NT2/D1 (cell line): ENCODE data around the gene APOA1.

Experiments used
- DNase-seq: peaks from one replicate; pipeline ENCODE4 v3.0.0-alpha.2; 2011; ENCODE audit warnings: low read depth, low spot score
- H3K27me3 ChIP-seq: 2 replicates; pipeline ENCODE4 v1.6.0; 2011; ENCODE audit warnings: mild to moderate bottlenecking; ENCODE audit not compliant: insufficient read length, insufficient read depth
- H3K36me3 ChIP-seq: 2 replicates; pipeline ENCODE4 v1.6.1; 2011; ENCODE audit warnings: mild to moderate bottlenecking, low read length, mixed read lengths; ENCODE audit not compliant: insufficient read depth, insufficient read length
- H3K4me1 ChIP-seq: 2 replicates; pipeline ENCODE4 v1.5.1; 2011; ENCODE audit not compliant: insufficient read depth, insufficient read length
- H3K4me3 ChIP-seq: 2 replicates; pipeline ENCODE4 v1.5.1; 2011; ENCODE audit warnings: low read depth; ENCODE audit not compliant: insufficient read length
- H3K9ac ChIP-seq: 2 replicates; pipeline ENCODE4 v1.6.0; 2011; ENCODE audit warnings: low read depth; ENCODE audit not compliant: insufficient read length
- H3K9me3 ChIP-seq: 2 replicates; pipeline ENCODE4 v1.5.1; 2011; ENCODE audit warnings: mild to moderate bottlenecking, low read length; ENCODE audit not compliant: insufficient read depth
- SUZ12 ChIP-seq: IDR thresholded peaks from 2 replicates; pipeline ENCODE4 v1.6.1; 2011; ENCODE audit not compliant: insufficient read length, insufficient read depth; ENCODE audit errors: extremely low read depth
- YY1 ChIP-seq: IDR thresholded peaks from 2 replicates; pipeline ENCODE4 v1.6.1; 2011; ENCODE audit not compliant: insufficient read length, insufficient read depth
- ZNF274 ChIP-seq: IDR thresholded peaks from 2 replicates; pipeline ENCODE4 v1.6.1; 2011; ENCODE audit warnings: mild to moderate bottlenecking, low read depth, low read length

APOA1 gene

GRCh38 chr11:116833491-116833815 lies 4.0 kb downstream of the APOA1 start:
- TF ChIP-seq YY1 (no peak), SUZ12 (no peak), ZNF274 (no peak)
- Histone ChIP-seq H3K4me3 (no peak overlapping the region), H3K36me3 (no peaks in the 10 kb centered on the region), H3K9ac (no peak overlapping the region), H3K9me3 (no peaks in the 10 kb centered on the region), H3K27me3 (no peaks in the 10 kb centered on the region), H3K4me1 (peaks cover 25% of the 10 kb centered on the region)
- no peak for DNase-seq

- no peaks in the 10 kb centered on the region for H3K36me3 ChIP-seq
- TF ChIP-seq ZNF274 (no peak), YY1 (no peak), SUZ12 (no peak)
- H3K9ac ChIP-seq: no peak overlapping the region
- DNase-seq: no peak
- H3K4me3 ChIP-seq: no peak overlapping the region
- H3K9me3 ChIP-seq: no peaks in the 10 kb centered on the region
- peaks cover 23% of the 10 kb centered on the region for H3K4me1 ChIP-seq
- H3K27me3 ChIP-seq: no peaks in the 10 kb centered on the region
Observed at GRCh38 chr11:116832350-116833290, 4.8 kb downstream of the APOA1 start.

GRCh38 chr11:116831790-116832349 lies 5.6 kb downstream of the APOA1 start:
- Histone ChIP-seq H3K27me3 (no peaks in the 10 kb centered on the region), H3K9me3 (no peaks in the 10 kb centered on the region), H3K9ac (no peak overlapping the region), H3K4me1 (peaks cover 22% of the 10 kb centered on the region), H3K36me3 (no peaks in the 10 kb centered on the region), H3K4me3 (no peak overlapping the region)
- DNase-seq: no peak
- no peak for TF ChIP-seq SUZ12
- no peak for TF ChIP-seq ZNF274

GRCh38 chr11:116830184-116830912 lies 7.1 kb downstream of the APOA1 start:
- H3K4me3 ChIP-seq: no peak overlapping the region

GRCh38 chr11:116829525-116830183 lies 7.8 kb downstream of the APOA1 start, which contains the start of gene APOC3:
Gene APOC3 (plus strand): TSS chr11:116829907. CDS start chr11:116830583, 676 bp downstream.
- DNase-seq: no peak
- TF ChIP-seq SUZ12 (no peak), ZNF274 (no peak), YY1 (no peak)
- peaks cover 15% of the 10 kb centered on the region for H3K4me1 ChIP-seq
- H3K9me3 ChIP-seq: no peaks in the 10 kb centered on the region
- H3K36me3 ChIP-seq: no peaks in the 10 kb centered on the region
- H3K4me3 ChIP-seq: no peak within 1 kb of the TSS
- H3K9ac ChIP-seq: no peak within 1 kb of the TSS
- H3K27me3 ChIP-seq: peaks cover 11% of the 10 kb centered on the region

More at GRCh38 chr11:116830184-116830912, 7.1 kb downstream of the APOA1 start:
- H3K9me3 ChIP-seq: no peaks in the 10 kb centered on the region
- no peaks in the 10 kb centered on the region for H3K36me3 ChIP-seq
- TF ChIP-seq YY1 (no peak), SUZ12 (no peak), ZNF274 (no peak)
- peaks cover 18% of the 10 kb centered on the region for H3K4me1 ChIP-seq
- no peak overlapping the region for H3K9ac ChIP-seq
- peaks cover 11% of the 10 kb centered on the region for H3K27me3 ChIP-seq
- no peak for DNase-seq

- peaks cover 11% of the 10 kb centered on the region for H3K27me3 ChIP-seq
- DNase-seq: no peak
- no peak overlapping the region for H3K9ac ChIP-seq
- H3K36me3 ChIP-seq: no peaks in the 10 kb centered on the region
- H3K4me3 ChIP-seq: no peak overlapping the region
- TF ChIP-seq YY1 (no peak), SUZ12 (no peak), ZNF274 (no peak)
- peaks cover 15% of the 10 kb centered on the region for H3K4me1 ChIP-seq
- no peaks in the 10 kb centered on the region for H3K9me3 ChIP-seq
Observed at GRCh38 chr11:116828632-116829524, 8.5 kb downstream of the APOA1 start.
